Measurements from ENCODE around the gene CNPY1. TPM values are rescaled to one million over a fixed set of nuclear protein-coding genes. Genes with fewer than 3 reads are reported as not detected.

CNPY1 gene
- total RNA-seq, 1 donor from 2014 or later = not detected

GRCh38 chr7:155466142-155466813, 80.1 kb downstream of the CNPY1 start:
- ATAC-seq = no peak

- no peak for ATAC-seq
These were observed 80.6 kb downstream of the CNPY1 start for GRCh38 chr7:155465761-155466141.

- ATAC-seq = no peak
These were observed 81.2 kb downstream of the CNPY1 start for GRCh38 chr7:155464948-155465739.

- no peak for ATAC-seq
These were observed 82.2 kb downstream of the CNPY1 start for GRCh38 chr7:155464183-155464582.

GRCh38 chr7:155463114-155463811, 83.1 kb downstream of the CNPY1 start:
- no peak for ATAC-seq

GRCh38 chr7:155462163-155462735, 84.1 kb downstream of the CNPY1 start:
- ATAC-seq = no peak

GRCh38 chr7:155461631-155462030, 84.7 kb downstream of the CNPY1 start:
- ATAC-seq = no peak

GRCh38 chr7:155460926-155461613, 85.3 kb downstream of the CNPY1 start:
- peak; percentile 7 for ATAC-seq

- no peak for ATAC-seq
These were observed 86.5 kb downstream of the CNPY1 start for GRCh38 chr7:155459700-155460461.

GRCh38 chr7:155458878-155459699, 87.3 kb downstream of the CNPY1 start:
- ATAC-seq = no peak

GRCh38 chr7:155458111-155458877, 88.1 kb downstream of the CNPY1 start, which contains the start of gene EN2:
Gene EN2 (plus strand): TSS chr7:155458129. CDS start chr7:155458378, 249 bp downstream.
- peak; percentile 37 for ATAC-seq

- ATAC-seq = no peak
These were observed 88.7 kb downstream of the CNPY1 start for GRCh38 chr7:155457544-155458110.

GRCh38 chr7:155456738-155457543, 89.4 kb downstream of the CNPY1 start:
- peak; percentile 50 for ATAC-seq

- ATAC-seq = no peak
These were observed 90.3 kb downstream of the CNPY1 start for GRCh38 chr7:155455776-155456737.

- ATAC-seq = no peak
These were observed 91.1 kb downstream of the CNPY1 start for GRCh38 chr7:155455132-155455693.

GRCh38 chr7:155454183-155455112, 91.9 kb downstream of the CNPY1 start:
- ATAC-seq = no peak

All from esophagus mucosa (tissue), 1 donor.